ENCODE results near the gene WIZ.

- TF ChIP-seq CTCF (conservative IDR thresholded peaks at IDR 0.05; ENCODE audit: low read depth, low read length) (no peak), EZH2 (IDR thresholded peaks at IDR 0.05; ENCODE audit: borderline replicate concordance, low read depth, low read length, poor library complexity, severe bottlenecking) (no peak)
Measured at GRCh38 chr19:15394426-15394825, 55.3 kb downstream of the WIZ start.
